HG03575 (cell line): Measurements from ENCODE around the gene TACO1.

Source experiments
- ATAC-seq: cut with Tn5 transposase; IDR thresholded peaks from one replicate; pipeline ENCODE4 v1.9.1; 2021; ENCODE audit not compliant: unreplicated experiment, insufficient number of reproducible peaks, low FRiP score; ENCODE audit errors: extremely low read depth

The TACO1 gene

DNA sequence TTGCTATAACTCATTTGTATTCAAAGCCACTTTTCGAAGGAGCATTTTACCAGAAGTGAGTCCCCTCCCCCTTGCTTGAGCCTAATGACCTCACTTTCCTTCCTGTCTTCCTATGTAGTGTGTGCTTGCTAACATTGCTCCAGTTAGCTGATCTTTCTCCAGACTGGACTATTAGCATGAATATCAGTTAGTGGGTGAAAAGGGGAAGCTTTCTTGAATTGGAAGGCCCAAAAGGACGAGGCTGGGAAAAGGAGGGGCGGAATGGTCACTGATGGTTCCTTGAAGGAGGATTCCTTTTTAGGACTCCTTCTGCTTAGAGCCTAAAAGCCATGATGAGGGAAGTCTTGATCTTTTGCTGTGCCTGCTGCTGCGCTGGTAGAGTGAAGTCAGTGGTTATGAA lies 33.5 kb downstream of the TACO1 start:
- ATAC-seq, result no peak

DNA sequence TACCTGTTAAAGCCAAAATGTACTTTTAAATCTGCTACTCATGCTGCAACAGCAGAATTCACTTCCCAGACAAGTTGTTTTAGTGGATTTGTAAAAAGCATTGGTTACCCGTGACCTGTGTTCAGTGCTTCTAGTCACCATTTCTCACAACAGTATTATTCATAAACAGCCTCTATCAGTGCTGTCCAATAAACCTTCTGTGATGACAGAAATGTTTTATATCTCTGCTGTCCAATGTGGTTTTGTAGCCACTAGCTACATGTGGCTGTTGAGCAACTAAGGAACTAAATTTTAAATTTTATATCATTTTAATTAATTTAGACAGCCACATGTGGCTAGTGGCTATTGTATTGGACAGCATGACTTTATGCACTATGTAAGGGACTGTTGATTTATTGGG lies 34.1 kb downstream of the TACO1 start:
- no peak for ATAC-seq

DNA sequence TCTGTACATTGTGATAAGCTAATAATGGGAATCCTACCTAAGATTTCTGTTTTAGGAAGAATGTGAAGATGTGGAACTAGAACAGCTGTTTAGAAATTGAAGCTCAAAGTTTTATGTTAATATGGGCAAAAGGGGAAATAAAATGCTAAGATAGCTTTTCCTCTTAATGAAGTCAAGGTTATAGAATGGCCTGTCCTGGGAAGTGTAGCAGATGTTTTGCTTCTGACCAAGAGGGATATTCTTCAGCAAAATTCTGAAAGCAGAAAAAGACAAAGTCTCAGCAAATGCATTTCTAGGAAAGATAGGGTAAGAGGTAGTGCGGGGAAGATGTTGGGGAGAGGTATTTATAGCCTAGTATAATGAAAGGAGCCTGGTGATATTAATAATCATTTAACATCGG lies 34.6 kb downstream of the TACO1 start:
- no peak for ATAC-seq

DNA sequence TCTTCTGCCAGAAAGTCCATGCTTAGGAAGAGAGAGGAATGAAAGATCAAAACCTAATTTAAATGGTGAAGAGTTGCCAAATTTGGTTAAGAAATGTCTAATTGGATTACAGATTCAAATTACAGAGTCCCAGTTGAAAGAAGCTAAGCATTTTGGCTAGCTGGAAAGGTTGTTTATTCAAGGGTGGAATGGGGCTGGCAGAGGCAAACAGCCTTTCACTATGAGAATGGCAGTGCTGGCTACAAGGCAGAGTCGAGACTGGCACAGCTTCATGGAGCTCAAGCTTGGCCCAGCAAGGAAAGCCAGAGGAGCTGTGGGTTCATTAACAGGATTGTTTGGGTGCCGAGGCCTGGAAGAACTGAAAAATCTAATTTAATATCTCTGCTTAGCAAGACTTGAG lies 35.1 kb downstream of the TACO1 start:
- no peak for ATAC-seq

DNA sequence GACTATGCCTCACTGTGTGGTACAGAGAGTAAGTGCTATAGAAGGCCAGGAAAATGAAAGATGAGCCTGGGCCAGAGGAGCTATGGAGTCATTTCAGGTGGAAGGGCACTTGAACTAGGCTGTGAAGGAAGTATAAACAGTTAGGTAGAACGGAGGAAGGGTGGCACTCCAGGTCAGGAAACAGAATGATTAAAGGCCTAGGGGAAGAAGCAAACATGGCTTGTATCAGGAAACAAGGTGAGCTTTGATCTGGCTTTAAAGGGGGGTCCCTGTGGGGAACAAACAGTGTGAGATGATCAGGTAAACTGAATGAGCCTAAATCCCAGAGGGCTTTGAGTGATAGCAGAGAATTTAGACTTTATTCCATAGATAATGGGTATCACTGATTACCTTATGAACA lies 38.4 kb downstream of the TACO1 start:
- no peak for ATAC-seq

DNA sequence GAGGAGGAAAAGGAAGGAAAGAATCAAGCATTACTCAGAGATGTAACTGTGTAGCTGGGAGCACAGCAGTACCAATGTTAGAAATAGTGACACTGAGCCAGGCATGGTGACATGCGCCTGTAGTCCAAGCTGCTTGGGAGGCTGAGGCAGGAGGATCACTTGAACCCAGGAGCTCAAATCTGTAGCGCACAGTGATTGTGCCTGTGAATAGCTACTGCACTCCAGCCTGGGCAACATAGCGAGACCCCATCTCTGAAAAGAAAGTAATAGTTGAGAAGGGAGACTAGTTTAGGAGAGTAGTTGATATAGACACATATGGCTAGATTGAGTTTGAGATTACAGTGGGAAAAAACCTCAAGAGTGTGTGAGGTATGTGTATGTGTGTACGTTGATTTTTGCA lies 39.3 kb downstream of the TACO1 start:
- ATAC-seq, result no peak

DNA sequence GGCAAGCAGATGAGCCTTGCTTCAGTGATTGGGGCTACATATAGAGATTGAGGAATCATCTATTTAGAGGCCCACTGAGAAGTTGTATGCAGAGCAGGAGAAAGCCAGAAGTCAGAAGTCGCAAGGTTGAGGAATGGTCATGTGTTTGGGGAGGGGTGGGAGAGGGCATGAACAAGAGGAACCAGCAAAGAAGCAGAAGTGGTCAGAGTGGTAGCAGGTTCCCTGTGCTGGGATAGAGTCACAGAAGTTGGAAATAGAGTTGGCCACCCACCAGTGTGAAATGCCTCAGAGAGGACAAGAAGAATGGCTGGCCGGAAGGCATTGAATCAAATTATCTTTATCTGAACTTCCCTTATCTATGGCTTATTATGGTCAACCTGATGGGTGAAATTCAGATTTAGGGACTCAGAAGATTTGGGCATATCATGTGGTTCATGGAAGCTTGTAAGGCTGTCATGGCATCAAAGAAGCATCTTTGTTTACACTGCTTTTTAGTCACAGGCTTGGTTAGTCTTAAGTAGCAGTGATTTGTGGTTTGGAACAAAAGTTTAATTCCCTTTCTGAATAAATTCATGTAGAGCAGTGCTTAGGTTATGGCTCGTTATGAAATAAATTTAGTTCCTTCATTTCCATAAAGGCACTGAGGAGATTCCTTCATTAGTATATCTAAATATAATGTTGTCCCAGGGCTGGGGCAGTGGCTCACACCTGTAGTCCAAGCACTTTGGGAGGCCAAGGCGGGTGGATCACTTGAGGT lies 41.2 kb downstream of the TACO1 start:
- ATAC-seq, result no peak

DNA sequence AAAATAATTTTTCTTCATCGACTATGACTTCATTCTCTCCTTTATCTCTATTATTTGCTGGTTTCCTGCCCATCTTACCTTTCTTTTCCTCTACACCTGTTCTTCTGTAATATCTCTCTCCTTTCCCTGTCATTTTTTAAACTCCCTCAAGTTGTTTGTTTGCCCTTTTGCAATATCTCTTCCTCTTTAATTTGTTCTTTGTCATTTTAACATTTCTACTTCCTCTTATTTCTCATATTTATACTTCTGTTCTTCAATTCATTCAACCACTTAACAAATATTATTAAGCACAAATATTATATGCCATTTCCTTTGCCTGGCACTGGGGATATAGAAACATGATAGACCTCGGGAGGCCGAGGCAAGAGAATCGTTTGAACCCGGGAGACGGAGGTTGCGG lies 44.2 kb downstream of the TACO1 start:
- no peak for ATAC-seq

DNA sequence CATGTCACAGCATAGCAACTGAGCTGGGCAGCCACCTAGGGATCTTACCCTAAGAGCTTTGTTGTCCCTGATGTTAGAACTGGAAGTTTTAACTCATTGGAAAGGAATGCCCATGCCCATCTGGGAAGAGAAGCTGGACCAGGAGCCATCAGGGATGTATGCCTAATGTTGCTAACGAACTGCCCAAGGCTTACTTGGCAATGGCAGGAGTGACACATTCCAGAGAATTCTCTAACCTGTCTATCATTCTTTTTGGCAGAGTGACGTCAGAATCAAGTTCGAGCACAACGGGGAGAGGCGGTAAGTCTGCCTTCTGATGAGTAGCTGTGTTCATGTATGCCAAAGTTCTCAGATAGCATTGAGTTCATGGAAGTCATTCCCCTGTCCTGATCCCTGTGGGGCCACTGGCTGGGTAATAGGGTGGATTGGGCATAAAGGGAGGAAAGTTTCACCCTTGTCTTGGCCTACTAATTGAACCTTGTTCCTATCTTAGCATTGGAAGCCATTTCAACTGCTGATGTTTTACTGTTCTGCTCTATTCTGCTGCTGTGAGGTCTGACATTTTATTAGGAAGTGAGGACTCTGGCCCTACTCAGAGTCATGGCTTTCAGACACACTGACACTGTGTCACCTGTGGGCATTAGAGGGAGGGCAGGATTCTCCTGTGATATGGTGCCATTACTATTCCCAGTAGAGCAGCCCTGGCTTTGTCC lies 45.2 kb downstream of the TACO1 start:
- no peak for ATAC-seq

DNA sequence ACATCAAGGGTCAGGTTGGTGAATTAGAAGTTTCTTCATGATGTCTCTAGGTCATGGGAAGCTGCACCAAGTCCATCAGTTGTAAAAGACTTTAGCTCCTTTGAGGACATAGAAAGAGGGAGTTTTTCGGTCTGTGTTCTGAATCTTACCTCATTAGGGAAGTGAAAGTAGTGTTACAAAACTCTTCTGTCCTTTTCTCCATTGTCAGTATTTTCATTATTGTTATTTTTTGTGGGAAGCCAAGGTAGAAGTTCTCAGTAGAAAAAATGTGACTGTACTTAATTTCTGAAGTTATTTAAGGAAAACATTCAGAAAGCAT lies 45.8 kb downstream of the TACO1 start:
- ATAC-seq, result no peak

DNA sequence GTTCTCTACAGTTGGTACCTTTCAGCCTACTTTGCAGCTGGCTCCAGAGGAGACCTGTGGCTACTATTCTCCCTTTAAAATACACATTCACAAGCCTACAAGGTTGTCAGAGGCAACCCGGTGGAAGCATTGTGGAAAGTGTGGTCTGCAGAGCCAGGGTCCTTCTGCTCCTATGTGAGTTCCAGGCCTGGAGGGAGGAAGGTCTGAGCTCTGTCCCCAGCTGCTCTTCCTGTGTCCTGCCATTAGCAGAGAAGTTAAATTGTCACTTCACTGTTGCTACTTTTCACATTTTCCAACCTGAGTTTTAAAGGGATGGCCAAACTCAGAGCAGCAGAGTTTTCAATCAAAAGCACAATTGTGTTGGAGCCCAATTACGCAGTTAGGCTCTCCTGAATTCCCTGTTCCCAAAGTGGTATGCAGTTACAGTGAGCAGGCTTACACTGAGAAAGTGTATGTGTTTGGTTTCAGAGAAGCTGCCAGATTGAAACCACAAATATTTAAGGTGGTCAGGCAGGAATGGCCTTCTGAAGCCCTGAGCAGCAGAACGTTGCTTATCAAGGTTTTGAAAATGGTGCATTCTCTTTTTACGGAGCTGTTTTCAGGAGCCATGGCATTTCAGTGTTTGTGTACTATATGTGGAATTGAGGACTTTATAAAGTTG lies 46.5 kb downstream of the TACO1 start:
- no peak for ATAC-seq

DNA sequence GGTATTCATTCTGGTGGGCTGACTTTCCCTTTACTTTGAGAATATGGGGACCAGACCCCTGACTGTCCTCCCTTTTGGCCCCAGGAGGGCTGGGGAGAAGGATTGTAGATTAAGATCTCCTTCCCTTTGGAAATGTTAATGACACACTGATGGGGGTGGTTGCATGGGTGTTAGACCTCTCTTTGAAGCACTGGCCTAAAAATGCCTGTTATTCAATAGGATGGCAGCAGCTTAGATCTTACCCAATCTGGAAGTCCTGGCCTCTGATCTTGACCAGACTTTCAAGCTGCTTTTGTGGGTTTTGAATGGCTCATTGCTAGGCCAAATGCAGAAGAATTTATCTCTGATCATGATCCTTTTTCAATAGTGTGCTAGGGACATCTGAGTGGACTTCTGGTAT lies 47.2 kb downstream of the TACO1 start:
- ATAC-seq, result no peak

DNA sequence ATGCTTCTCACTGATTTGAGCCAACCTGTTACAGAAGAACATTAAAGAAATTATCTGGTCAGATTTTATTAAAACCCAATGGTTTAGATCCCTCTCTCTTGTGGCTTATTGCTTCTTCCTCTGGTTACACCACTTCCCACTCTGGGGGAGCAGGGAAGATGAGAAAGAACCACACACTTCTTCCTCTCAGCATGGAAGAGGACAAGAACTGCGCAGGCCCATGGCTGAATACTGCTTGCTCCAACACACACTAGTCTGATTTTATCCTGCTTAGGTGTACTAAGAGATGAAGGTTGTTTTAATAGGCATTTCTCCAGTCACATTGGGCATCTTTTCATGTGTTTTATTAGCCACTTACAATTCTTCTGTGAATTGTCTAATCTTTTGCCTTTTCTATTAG lies 49.1 kb downstream of the TACO1 start:
- ATAC-seq, result no peak

DNA sequence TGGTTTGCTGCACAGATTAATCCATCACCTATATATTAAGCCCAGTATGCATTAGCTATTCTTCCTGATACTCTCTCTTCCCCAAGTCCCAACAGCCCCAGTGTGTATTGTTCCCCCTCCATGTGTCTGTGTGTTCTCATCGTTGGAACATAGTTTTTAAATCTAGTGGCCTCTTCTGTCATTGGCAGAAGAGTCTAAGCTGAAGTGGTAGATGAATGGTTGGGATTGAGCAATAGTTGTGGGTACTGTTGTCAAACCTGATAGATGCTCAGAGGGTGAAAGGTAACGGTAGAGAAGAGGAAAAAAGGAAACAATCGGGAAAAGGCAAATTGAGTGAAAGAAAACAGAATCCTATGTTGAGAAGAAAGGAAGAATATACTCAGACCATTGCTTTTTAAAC lies 51.4 kb downstream of the TACO1 start:
- no peak for ATAC-seq

DNA sequence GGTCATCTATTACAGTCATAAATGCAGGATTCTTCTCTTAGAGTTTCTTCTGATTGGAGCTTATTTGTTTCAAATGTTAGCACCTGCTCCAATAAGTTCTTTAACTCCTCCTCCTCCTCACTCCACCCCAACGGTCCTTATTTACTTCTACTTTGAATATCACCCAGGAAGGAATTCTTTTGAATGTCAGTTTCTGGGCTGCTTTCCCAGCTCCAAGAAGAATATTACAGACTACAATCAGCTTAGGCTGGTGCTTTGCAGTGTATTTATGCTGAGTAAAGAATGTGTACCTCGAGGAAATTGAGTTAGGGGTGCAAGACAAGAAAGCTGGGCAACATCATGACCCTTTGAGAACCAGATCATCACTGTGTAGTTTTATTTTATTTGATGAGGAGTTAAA lies 52.4 kb downstream of the TACO1 start:
- no peak for ATAC-seq

DNA sequence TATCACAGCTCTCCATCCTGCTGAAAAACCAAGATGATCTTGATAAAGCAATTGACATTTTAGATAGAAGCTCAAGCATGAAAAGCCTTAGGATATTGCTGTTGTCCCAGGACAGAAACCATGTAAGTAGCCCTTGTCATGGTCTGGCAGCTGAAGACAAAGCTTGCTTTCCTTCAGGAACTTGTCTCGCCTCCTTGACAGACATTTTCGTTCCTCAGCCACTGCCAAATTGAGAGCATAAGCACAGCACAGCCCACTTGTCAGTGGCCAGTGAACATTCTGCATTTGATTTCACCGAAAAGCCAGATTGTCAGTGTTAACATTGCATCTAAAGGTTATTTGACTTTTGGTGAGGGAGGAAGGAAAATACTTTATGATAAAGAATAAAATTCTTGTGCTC lies 57.1 kb downstream of the TACO1 start:
- no peak for ATAC-seq
